PFSK-1 (cell line): ENCODE measurements around the gene CCSER1.

ENCODE experiments used
- REST ChIP-seq, 2 experiments: IDR thresholded peaks; 2 replicates each; pipeline versions ENCODE4 v1.6.1 to v1.8.0; 2011 to 2012; ENCODE audit warnings: low read depth in 2 of 2, low read length in 2 of 2, control low read depth in 1 of 2, inconsistent platforms in 1 of 2, mild to moderate bottlenecking in 1 of 2, moderate library complexity in 1 of 2; ENCODE audit not compliant: insufficient read depth in 1 of 2
- SIN3A ChIP-seq: IDR thresholded peaks from 2 replicates; pipeline ENCODE4 v1.6.1; 2012; ENCODE audit warnings: mild to moderate bottlenecking, low read length, moderate library complexity, borderline replicate concordance; ENCODE audit not compliant: insufficient read depth

GRCh38 chr4:90209922-90210321, 82.7 kb downstream of the CCSER1 start:
- TF ChIP-seq SIN3A (no peak), REST (IDR thresholded peaks at IDR 0.05; ENCODE audit: insufficient read depth in 1 of 2, low read depth in 2 of 2, low read length in 2 of 2) (no peak)
